Gastroesophageal sphincter (tissue), 3 donors: ENCODE measurements around the gene KCND3.

Experiments
- EP300 ChIP-seq: sonication (generic); formaldehyde crosslinking; IDR thresholded peaks from one replicate; pipeline ENCODE4 v1.6.1; 2017; ENCODE audit warnings: antibody characterized with exemption, mild to moderate bottlenecking
- POLR2A ChIP-seq, 2 donors: fragments of 450-650 bp; IDR thresholded peaks; one replicate each; pipeline ENCODE4 v1.6.1; 2017; ENCODE audit warnings: antibody characterized with exemption in 2 of 2, mild to moderate bottlenecking in 2 of 2, moderate library complexity in 1 of 2
- POLR2AphosphoS5 ChIP-seq: sonication (generic); formaldehyde crosslinking; IDR thresholded peaks from one replicate; pipeline ENCODE4 v1.6.1; 2017; ENCODE audit warnings: antibody characterized with exemption
- TF ChIP-seq, protein P1 (sequence below), 4 experiments: fragments of 200-600 bp in 2 of 4; fragments of 450-650 bp in 2 of 4; sonication (generic) in 1 of 4; IDR thresholded peaks; one replicate each; pipeline ENCODE4 v1.5.1; 2017 to 2019; ENCODE audit warnings: antibody characterized with exemption in 4 of 4, mild to moderate bottlenecking in 2 of 4, moderate library complexity in 2 of 4

DNA sequence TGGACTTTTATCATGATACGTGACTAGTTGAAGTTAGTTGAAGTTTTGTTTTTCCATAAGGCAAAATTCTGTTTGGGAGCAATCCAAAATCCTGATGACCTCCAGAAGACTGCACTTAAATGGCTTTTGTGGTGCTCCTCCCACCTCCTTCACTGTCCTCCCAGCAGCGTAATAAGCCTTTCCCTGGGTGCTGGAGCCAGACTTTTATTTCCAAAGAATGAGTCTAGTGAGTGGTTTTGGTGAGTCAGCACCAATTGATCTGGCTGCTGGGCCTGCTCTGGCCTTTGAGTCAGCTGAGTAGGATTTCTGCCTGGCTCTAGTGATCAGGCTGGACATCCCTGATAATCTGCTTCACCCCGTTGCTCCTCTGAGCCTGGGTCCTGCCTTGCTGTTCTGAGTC lies 21.7 kb upstream of the KCND3 start:
- no peak for TF ChIP-seq EP300
- TF ChIP-seq, protein P1, sequence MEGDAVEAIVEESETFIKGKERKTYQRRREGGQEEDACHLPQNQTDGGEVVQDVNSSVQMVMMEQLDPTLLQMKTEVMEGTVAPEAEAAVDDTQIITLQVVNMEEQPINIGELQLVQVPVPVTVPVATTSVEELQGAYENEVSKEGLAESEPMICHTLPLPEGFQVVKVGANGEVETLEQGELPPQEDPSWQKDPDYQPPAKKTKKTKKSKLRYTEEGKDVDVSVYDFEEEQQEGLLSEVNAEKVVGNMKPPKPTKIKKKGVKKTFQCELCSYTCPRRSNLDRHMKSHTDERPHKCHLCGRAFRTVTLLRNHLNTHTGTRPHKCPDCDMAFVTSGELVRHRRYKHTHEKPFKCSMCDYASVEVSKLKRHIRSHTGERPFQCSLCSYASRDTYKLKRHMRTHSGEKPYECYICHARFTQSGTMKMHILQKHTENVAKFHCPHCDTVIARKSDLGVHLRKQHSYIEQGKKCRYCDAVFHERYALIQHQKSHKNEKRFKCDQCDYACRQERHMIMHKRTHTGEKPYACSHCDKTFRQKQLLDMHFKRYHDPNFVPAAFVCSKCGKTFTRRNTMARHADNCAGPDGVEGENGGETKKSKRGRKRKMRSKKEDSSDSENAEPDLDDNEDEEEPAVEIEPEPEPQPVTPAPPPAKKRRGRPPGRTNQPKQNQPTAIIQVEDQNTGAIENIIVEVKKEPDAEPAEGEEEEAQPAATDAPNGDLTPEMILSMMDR (IDR thresholded peaks at IDR 0.05), result no peak
- TF ChIP-seq POLR2A (IDR thresholded peaks at IDR 0.05), result no peak
- TF ChIP-seq POLR2AphosphoS5, result peak; percentile 27
